ES-I3 (cell line): ENCODE data around the gene NTRK2.

Experiments used
- H3K36me3 ChIP-seq: 2 replicates; pipeline ENCODE4 v1.6.1; 2013; ENCODE audit warnings: mild to moderate bottlenecking, low read length, control low read depth, moderate library complexity; ENCODE audit not compliant: insufficient read depth
- H3K4me1 ChIP-seq: 2 replicates; pipeline ENCODE4 v1.6.1; 2013; ENCODE audit warnings: mild to moderate bottlenecking, control low read depth, low read length; ENCODE audit not compliant: insufficient read depth
- H3K9ac ChIP-seq: 2 replicates; pipeline ENCODE4 v1.6.1; 2013; ENCODE audit warnings: low read depth, mild to moderate bottlenecking, low read length, moderate library complexity
- H3K9me3 ChIP-seq: 2 replicates; pipeline ENCODE4 v1.6.1; 2013; ENCODE audit warnings: mild to moderate bottlenecking, low read length, moderate library complexity; ENCODE audit not compliant: control insufficient read depth, insufficient read depth

Gene NTRK2

DNA sequence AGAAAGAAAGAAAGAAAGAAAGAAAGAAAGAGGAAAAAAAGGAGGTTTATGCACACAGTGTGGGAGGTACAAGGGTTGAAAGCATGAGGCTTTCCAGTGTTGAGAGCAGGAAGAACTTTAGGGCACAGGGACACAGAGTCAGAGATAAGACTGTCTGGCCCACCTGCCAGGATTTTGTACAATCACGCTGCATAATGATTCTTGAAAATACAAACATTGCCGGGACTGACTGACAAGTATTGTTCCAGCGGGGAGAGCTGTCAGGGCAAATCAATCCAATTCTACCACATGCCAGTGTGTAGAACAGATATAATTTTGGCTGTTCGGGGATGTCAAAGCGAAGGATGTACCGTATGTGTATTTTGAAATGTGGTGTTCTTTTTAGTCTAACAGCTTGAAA lies 254.7 kb downstream of the NTRK2 start:
- Histone ChIP-seq H3K36me3 (no peaks in the 10 kb centered on the region), H3K4me1 (no peaks in the 10 kb centered on the region), H3K9ac (no peak overlapping the region), H3K9me3 (no peaks in the 10 kb centered on the region)

DNA sequence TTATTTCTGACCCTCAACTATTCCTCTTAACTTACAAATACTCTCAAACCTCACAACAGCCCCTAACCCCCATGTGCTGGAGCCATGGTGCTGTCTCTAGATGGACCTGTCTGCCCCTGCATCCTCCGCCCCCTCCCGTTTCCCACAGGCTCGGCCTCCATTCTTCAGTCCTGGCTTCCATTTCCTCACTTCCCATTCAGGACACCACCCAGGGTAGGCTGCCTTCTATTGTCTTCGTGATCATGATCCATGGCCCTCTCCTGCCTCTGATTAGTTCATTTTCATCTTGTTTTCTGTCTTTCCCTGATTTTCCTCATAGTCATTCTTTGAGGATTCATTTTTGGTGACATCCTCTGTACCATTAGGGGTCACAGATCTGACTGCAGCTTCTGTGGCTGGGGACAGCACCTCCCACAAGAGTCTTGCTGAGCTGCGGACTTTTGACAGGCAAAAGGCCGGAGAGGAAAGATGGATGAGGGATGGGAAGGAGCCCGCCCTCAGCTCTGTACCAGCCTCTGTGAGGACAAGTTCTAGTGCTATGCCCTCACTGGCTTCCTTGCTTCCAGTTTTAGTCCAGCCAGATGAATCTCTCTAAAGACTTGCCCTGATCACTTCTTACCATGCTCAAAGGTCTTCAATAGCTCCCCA lies 255.8 kb downstream of the NTRK2 start:
- H3K9ac ChIP-seq = no peak overlapping the region
- no peaks in the 10 kb centered on the region for H3K36me3 ChIP-seq
- H3K9me3 ChIP-seq = no peaks in the 10 kb centered on the region
- H3K4me1 ChIP-seq = no peaks in the 10 kb centered on the region

DNA sequence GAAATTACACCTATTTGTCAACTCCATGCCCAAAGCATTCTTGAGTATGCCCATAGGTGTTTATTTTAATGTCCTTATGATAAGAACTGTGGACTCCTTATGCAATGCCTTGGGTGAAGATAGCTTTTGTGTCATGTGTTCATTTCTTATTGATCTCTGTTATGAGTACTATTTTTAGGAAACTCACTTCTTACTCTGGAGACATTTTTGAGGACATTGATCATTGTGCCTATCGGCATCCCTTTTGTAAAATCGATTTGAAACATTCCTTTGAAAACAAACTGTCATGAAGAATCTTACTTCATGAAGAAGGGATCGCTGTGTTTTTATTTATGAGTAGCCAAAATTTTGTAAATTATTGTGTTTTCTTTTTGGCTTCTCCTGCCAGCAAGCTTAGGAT lies 257.3 kb downstream of the NTRK2 start:
- no peaks in the 10 kb centered on the region for H3K36me3 ChIP-seq
- no peaks in the 10 kb centered on the region for H3K4me1 ChIP-seq
- no peaks in the 10 kb centered on the region for H3K9me3 ChIP-seq
- H3K9ac ChIP-seq = no peak overlapping the region

DNA sequence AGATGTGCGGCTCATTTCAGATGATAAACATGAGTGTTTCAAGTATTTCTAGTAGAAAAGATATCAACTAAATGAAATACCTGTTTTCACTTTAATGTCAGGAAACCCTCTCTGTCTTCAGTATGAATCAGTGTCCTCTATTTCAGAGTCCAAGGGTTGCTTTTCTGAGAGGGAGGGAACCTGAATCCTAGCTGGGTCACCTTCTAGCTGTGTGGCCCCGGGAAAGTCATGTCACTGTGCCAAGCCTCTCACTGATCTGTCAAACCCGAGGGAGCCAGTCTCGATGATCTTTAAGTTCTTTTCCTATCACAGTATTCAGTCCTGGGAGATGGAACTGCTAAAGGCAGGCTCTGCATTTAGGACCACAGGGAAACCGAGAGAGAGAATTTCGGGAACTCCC lies 258.9 kb downstream of the NTRK2 start:
- no peaks in the 10 kb centered on the region for H3K9me3 ChIP-seq
- peaks cover 5% of the 10 kb centered on the region; the same call in 1 of the 2 replicates for H3K4me1 ChIP-seq
- no peak overlapping the region for H3K9ac ChIP-seq
- no peaks in the 10 kb centered on the region for H3K36me3 ChIP-seq

DNA sequence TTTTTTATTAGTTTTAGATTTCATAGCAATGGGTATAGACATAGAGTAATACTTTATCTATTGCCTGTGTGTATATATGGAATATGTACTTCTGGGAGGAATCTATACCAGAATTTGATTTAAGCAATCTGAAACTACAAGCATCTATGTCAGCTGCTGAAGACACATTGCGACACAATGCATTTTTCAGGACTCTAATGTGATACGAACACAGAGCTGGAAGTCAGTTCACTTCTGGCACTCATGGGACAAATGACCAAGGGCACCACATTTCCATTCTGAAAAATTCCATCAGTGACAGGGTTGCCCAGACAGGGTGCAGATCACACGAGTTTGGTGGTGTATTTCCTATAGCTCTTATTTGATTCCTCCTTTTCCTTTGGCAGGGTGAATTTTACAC lies 259.5 kb downstream of the NTRK2 start:
- H3K9ac ChIP-seq = no peak overlapping the region
- no peaks in the 10 kb centered on the region for H3K36me3 ChIP-seq
- peaks cover 7% of the 10 kb centered on the region; the same call in 1 of the 2 replicates for H3K4me1 ChIP-seq
- H3K9me3 ChIP-seq = no peaks in the 10 kb centered on the region

DNA sequence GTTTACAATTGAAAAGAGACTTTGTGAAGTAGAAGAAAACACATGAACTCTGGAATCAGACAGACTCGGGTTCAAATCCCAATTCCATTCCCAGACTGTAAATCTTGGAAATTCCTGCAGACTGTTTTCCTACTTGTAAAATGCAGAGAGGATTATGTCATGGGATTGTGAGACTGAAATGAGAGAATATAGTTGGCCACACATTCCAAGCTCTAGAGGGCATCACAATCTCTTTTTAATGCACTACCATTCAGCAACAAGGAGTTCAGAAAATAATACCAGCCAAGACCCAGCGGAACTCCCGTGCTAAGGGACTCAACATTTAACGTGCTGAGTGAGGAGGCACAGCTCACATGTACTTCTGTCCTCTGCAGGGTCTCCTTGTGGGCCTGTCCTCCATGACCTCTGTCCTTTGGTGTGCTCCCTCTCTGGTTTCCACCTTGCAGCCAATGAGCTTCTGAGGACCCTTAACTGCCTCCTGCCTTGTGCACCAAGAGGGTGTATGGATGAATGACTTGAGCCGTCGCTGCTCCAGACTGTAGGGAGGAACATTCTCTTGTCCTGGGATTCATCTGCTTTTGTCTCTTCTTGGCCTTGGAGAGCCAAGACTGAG lies 263.5 kb downstream of the NTRK2 start:
- peaks cover 12% of the 10 kb centered on the region; the same call in 1 of the 2 replicates for H3K4me1 ChIP-seq
- no peaks in the 10 kb centered on the region for H3K9me3 ChIP-seq
- no peak overlapping the region for H3K9ac ChIP-seq
- no peaks in the 10 kb centered on the region for H3K36me3 ChIP-seq

DNA sequence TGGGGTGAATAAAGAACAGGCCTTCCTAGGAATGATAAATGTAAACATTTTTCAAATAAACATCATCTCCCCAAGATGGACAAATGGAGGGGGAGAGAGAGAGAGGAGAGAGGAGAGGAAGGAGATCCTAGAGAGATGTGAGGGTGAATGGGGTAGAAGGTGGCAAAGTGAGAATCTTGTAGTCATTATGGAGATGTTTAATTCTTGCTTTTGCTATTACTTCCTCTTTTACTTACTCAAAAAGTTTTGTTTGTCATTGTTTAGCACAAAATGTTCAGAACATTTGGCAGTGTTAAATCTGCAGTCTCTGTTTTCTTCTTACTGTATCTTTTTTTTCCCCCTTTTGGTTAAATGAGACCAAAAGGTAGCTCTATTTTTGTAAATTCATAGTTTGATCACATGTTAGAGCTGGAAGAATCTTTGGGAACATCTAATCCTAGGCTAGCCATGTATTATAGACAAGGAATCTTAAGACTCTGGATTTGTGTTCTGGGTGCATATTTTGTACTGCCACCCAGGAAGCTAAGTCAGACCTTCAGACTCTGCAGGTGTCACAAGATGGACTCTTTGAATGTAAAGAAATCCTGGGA lies 266.1 kb downstream of the NTRK2 start:
- Histone ChIP-seq H3K9me3 (no peaks in the 10 kb centered on the region), H3K4me1 (peaks cover 12% of the 10 kb centered on the region; the same call in 1 of the 2 replicates), H3K9ac (no peak overlapping the region), H3K36me3 (no peaks in the 10 kb centered on the region)

DNA sequence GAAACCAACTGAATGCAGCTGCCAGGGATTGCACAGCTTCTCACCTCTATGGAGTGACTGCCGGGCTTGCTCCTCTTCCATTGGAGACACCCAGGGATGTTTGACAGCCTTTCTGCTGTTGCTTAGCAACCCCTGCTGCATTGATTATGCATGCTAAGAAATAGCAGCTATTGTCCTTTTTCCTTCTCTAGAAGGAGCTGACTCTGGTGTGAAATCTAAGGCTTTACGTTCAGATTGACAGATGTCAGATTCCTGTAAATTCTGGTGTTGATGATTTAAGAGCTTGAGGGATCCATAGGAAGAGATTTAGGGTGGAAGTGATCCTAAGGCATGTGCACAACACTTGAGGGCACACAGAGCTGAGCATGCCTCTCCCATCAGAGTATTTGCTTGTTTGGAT lies 267.7 kb downstream of the NTRK2 start:
- Histone ChIP-seq H3K9me3 (no peaks in the 10 kb centered on the region), H3K36me3 (no peaks in the 10 kb centered on the region), H3K4me1 (peaks cover 12% of the 10 kb centered on the region; the same call in 1 of the 2 replicates), H3K9ac (no peak overlapping the region)

DNA sequence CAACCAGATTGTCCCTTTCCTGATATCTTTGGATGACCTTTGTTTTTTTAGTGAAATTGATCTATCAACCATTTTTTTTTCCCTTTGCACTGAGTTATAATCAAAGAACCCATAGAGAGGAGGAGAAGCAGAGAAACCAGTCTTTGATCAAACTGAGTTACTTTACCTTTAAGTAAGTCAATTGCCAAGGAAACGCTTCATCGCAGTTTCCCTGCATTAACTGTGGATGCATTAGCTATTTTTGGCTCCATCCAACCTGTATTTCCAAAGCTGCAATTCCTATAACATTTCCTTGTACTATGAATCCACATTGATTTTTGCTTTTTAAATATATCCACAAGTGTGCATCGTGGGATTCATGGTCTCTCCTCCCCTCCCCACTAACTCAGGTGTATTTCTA lies 268.1 kb downstream of the NTRK2 start:
- H3K4me1 ChIP-seq = peaks cover 12% of the 10 kb centered on the region; the same call in 1 of the 2 replicates

DNA sequence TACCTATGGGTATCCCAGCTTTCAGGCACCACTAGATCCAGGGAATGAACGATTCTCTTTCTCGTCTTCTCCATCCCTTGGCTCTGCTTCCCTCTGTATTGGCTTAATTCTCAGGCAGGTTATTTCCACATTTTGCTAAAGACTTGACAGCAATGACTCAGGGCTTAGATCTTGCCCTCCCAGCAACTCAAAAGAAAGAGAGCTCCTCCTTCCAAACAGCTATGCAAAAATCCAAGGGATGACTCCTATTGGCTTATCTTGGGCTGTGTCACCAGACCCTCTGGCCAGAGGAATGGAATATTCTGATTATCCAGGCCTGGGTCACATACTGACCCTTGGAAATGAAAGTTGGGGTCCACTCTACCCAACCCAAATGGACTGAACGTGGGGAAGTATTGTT lies 270.2 kb downstream of the NTRK2 start:
- Histone ChIP-seq H3K9me3 (peaks cover under 1% of the 10 kb centered on the region; the same call in 1 of the 2 replicates), H3K4me1 (peaks cover 4% of the 10 kb centered on the region; the same call in 1 of the 2 replicates), H3K9ac (no peak overlapping the region), H3K36me3 (no peaks in the 10 kb centered on the region)

More for the DNA sequence above, 268.1 kb downstream of the NTRK2 start:
- H3K36me3 ChIP-seq = no peaks in the 10 kb centered on the region
- no peak overlapping the region for H3K9ac ChIP-seq
- no peaks in the 10 kb centered on the region for H3K9me3 ChIP-seq

DNA sequence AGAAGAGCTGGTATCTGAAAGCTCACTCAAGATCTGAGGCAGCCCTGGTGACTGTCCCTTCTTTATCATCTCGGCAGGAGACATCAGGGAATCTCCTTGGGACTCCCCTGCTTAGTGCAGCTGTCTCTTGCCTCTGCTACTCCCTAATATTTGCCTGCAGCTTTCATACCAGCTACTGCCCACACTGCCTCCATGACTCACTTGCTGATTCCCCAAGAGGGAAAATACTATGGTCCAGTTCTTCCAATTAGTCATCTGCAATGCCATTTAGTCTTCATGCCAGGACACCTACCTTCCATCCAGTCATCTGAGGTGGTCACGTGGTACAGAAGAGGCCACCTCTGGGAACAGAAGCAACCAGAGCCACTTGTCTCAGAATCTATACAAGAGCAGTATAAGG lies 270.8 kb downstream of the NTRK2 start:
- peaks cover 2% of the 10 kb centered on the region; the same call in 1 of the 2 replicates for H3K9me3 ChIP-seq
- H3K36me3 ChIP-seq = no peaks in the 10 kb centered on the region
- peaks cover 4% of the 10 kb centered on the region; the same call in 1 of the 2 replicates for H3K4me1 ChIP-seq
- H3K9ac ChIP-seq = no peak overlapping the region

DNA sequence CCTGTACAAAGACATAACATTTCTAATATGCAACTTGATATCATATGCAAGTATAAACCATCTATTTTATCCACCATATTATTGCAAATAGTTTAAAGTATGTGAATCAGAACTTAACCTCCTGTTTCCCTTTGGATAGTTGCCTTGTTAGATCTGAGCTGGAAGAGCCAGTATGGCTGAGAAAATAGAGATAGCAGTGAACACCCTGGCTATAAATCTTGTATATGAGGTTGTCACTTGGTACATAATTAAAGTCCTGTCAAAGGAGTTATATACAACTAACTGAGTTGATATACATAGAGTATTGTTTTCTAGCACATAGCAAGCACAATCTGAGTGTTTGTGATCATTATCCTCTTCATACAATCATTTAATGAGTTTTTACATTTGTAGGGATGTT lies 272.3 kb downstream of the NTRK2 start:
- no peak overlapping the region for H3K9ac ChIP-seq
- no peaks in the 10 kb centered on the region for H3K36me3 ChIP-seq
- H3K4me1 ChIP-seq = peaks cover 4% of the 10 kb centered on the region; the same call in 1 of the 2 replicates
- peaks cover 2% of the 10 kb centered on the region; the same call in 1 of the 2 replicates for H3K9me3 ChIP-seq

DNA sequence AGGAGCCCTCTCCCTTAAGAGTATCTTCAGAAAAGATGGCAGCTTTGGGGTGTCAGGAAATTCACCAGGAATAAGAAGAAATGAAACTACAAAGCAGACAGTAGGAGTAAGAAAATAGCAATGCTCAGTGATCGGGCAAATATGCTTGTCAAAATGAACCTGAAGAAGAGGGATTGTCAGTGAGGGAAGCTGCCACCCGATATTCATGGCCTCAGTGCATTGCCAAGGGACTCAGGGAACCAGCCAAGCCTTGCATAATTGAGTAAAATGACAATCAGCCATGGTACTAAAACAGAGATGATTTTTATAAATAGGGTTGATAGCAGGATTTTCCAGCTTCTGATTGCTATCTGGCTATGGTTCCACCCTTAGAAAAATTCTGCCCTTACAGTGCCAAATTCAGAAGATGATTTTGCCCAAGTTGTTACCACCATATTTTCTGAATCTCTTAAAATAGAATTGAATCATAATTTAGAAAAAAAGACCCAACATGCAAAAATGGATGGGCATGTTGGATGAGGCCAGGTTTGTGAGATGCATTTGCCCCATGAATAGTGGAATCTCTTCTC lies 274.0 kb downstream of the NTRK2 start:
- Histone ChIP-seq H3K9ac (no peak overlapping the region), H3K4me1 (no peaks in the 10 kb centered on the region; the same call in 1 of the 2 replicates), H3K36me3 (no peaks in the 10 kb centered on the region)

DNA sequence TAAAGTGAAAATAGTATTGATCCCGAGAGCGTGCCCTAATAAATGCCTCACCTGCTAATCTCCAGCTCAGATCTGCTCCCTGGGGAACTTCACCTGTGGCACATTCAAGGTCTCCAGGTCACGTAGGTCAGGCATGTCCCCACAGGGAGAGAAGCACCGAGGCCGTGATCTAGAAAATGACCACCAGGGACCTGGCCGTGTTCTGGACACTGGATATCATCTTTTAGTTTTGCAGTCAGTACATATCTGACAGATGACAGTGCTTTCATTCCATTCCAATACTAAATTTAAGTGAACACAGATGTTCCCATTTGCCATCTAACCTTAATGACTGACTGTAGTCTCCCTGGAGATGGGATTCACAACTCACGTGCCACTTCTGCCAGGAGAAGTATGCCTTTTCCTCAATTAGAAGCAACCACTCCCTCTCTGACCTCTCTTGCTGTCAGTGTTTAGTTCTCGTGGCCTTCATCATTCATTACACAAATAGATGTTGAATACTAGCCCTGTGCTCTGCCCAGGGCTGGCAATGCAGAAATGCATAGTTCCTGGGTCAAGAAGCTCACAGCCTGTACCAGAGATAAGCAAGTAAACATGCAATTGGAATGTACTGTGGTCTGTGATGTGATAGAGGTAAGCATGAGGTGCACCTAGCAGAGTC lies 276.5 kb downstream of the NTRK2 start:
- H3K9me3 ChIP-seq = peaks cover 2% of the 10 kb centered on the region; the same call in 1 of the 2 replicates
- H3K4me1 ChIP-seq = no peaks in the 10 kb centered on the region
- no peak overlapping the region for H3K9ac ChIP-seq
- H3K36me3 ChIP-seq = no peaks in the 10 kb centered on the region

More for the DNA sequence above, 274.0 kb downstream of the NTRK2 start:
- H3K9me3 ChIP-seq = peaks cover 2% of the 10 kb centered on the region; the same call in 1 of the 2 replicates
